BJ (cell line): ENCODE results near the gene DHRSX. TPM values are rescaled to one million over a fixed set of nuclear protein-coding genes. Genes with fewer than 3 reads are reported as not detected.
"Not testable (repeated sequence)": the region's sequence is repeated elsewhere in the genome, so short reads cannot be mapped to it uniquely, and the experiment has no call there.

Source experiments
- CTCF ChIA-PET: fragments of 350-600 bp; formaldehyde crosslinking; extraction: SDS; loops from one replicate; lab custom pipeline; 2021; ENCODE audit warnings: antibody characterized with exemption, inconsistent platforms; lab: Yijun Ruan, JAX
- POLR2A ChIA-PET: fragments of 300-600 bp; sonication (Branson Sonifier 250); formaldehyde crosslinking; extraction: SDS; loops from one replicate; lab custom pipeline; 2021; ENCODE audit warnings: antibody characterized with exemption; lab: Charles Lee
- DNase-seq: peaks from one replicate; pipeline ENCODE4 v3.0.0-alpha.2; 2011; ENCODE audit warnings: low read depth
- H3K27me3 ChIP-seq: 2 replicates; pipeline ENCODE4 v1.6.0; 2011; ENCODE audit warnings: low read length; ENCODE audit not compliant: control insufficient read depth, insufficient read depth
- H3K36me3 ChIP-seq: 2 replicates; pipeline ENCODE4 v1.5.1; 2011; ENCODE audit warnings: low read length; ENCODE audit not compliant: control insufficient read depth, insufficient read depth
- H3K4me3 ChIP-seq: 2 replicates; pipeline ENCODE4 v1.5.1; 2011; ENCODE audit warnings: low read depth, mild to moderate bottlenecking, control low read depth, low read length
- CTCF ChIP-seq: IDR thresholded peaks from 2 replicates; pipeline ENCODE4 v1.5.1; 2011; ENCODE audit warnings: low read depth, mild to moderate bottlenecking, control low read depth, inconsistent platforms, low read length, moderate library complexity; ENCODE audit not compliant: insufficient read depth
- polyA plus RNA-seq: library from polyadenylated mRNA; depleted of rRNA; stranded (reverse); fragments of >200 nt; gene quantifications from 2 replicates; pipeline ENCODE4 v1.2.3, GENCODE V29; 2011

DHRSX gene
- polyA plus RNA-seq, 1 experiment, result 66.2 TPM

DNA sequence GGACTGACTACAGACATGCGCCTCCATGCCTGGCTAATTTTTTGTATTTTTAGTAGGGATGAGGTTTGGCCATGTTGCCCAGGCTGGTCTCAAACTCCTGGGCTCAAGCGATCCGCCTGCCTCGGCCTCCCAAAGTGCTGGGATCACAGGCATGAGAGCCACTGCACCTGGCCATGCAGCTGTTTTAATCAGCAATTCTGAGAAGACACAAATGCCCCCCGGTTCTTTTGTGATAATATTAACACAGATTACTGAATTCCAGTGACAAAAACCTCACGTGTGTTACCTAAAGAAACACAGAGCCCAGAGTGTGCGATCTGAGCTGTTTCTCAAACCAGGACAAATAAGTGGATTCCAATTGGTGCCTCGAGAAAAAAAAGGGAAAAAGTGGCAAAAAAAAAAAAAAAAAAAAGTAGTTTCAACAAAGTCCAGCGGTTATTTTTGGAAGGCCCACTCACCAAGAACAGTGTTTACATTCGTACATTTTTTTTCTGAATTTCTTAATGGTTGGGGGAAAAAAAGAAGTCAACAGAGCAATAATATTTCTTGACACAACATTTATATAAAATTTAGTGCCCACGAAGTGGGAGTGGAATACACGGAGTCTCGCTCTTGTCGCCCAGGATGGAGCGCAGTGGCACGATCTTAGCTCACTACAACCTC, 17.2 kb downstream of the DHRSX start:
- CTCF ChIA-PET, result no interaction called here
- no peak for DNase-seq
- peaks cover 7% of the 10 kb centered on the region for H3K36me3 ChIP-seq
- no peaks in the 10 kb centered on the region for H3K27me3 ChIP-seq
- TF ChIP-seq CTCF, result no peak
- POLR2A ChIA-PET, result no interaction called here
- no peak overlapping the region for H3K4me3 ChIP-seq

DNA sequence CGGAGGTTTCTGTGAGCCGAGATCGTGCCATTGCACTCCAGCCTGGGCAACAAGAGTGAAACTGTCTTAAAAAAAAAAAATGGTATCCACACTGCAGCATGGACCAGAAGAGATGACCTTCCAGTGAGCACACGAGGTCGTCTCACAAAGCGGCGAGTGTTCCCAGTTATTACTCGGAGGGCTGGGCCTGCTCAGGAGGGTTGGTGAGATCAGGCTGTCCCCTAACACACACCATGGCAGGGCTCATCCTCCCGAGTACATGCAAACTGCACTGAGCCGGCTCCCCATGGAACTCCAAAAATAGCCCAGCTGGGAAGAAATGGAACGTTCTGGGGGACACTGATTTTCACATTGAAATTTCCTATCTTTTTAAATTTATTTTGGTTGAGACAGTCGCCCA, 19.2 kb downstream of the DHRSX start:
- DNase-seq, CTCF ChIA-PET, H3K36me3 ChIP-seq, POLR2A ChIA-PET, H3K27me3 ChIP-seq, H3K4me3 ChIP-seq: not testable (repeated sequence)

- POLR2A ChIA-PET, H3K36me3 ChIP-seq, H3K4me3 ChIP-seq, CTCF ChIA-PET, H3K27me3 ChIP-seq, DNase-seq: not testable (repeated sequence)
Observed at GRCh38 chrX:2479982-2480381, 20.8 kb downstream of the DHRSX start.

DNA sequence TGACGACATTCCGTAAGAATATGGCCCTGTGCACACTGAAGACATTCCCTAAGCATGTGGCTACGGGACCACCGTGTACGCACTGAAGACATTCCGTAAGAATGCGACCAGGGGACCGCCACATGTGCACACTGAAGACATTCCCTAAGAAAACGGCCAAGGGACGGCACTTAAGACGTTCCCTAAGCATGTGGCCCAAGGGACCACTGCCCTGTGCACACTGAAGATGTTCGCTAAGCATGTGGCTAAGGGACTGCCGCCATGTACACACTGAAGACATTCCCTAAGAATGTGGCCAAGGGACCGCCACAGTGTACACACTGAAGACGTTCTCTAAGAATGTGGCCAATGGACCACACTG, 21.4 kb downstream of the DHRSX start:
- CTCF ChIA-PET, result no interaction called here
- H3K27me3 ChIP-seq, result no peaks in the 10 kb centered on the region
- H3K4me3 ChIP-seq, result no peak overlapping the region
- TF ChIP-seq CTCF, result no peak
- DNase-seq, result no peak
- no peaks in the 10 kb centered on the region; the same call in 1 of the 2 replicates for H3K36me3 ChIP-seq
- POLR2A ChIA-PET, result no interaction called here

- H3K36me3 ChIP-seq, result no peaks in the 10 kb centered on the region; the same call in 1 of the 2 replicates
Observed at GRCh38 chrX:2478546-2479419, 22.0 kb downstream of the DHRSX start.

DNA sequence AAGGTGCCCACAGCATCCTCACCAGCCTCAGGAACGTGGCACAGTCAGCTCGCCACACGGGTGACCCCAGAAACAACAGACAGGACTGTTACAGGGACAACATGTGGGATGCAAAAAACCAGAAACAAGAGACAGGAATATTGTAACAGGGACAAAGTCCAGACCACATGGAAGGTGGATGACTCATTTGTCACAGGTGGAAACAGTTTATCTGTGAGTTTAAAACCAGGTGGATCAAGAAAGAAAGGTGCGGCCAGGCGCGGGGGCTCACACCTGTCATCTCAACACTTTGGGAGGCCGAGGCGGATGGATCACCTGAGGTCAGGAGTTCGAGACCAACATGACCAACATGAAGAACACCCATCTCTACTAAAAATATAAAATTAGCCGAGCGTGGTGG, 23.5 kb downstream of the DHRSX start:
- DNase-seq, H3K4me3 ChIP-seq, POLR2A ChIA-PET, H3K36me3 ChIP-seq, H3K27me3 ChIP-seq, CTCF ChIA-PET: not testable (repeated sequence)

More at GRCh38 chrX:2478546-2479419, 22.0 kb downstream of the DHRSX start:
- POLR2A ChIA-PET, result no interaction called here
- CTCF ChIA-PET, result no interaction called here
- Histone ChIP-seq H3K27me3 (no peaks in the 10 kb centered on the region), H3K4me3 (no peak overlapping the region)
- no peak for TF ChIP-seq CTCF
- no peak for DNase-seq
